Stimulated activated CD8-positive, alpha-beta memory T cell treated with anti-CD3 and anti-CD28 coated beads, Interleukin-7, amount 100 ng/mL, for 1 hour (primary cell): Measurements from ENCODE around the gene ISG15.

Source experiments
- DNase-seq, 2 donors: peaks; one replicate each; pipeline ENCODE4 v3.0.0-alpha.2; 2020; ENCODE audit warnings: low read depth in 2 of 2

The ISG15 gene

GRCh38 chr1:1059494-1060280 lies 46.4 kb downstream of the ISG15 start:
- peak; percentile 90 to 91 for DNase-seq

GRCh38 chr1:1060281-1061000 lies 47.1 kb downstream of the ISG15 start:
- DNase-seq: no peak

GRCh38 chr1:1061682-1062345 lies 48.5 kb downstream of the ISG15 start:
- no peak for DNase-seq

- DNase-seq: no peak
These were observed 49.3 kb downstream of the ISG15 start for GRCh38 chr1:1062348-1063163.

GRCh38 chr1:1063261-1063944 lies 50.1 kb downstream of the ISG15 start:
- no peak for DNase-seq
